HT-29 (cell line): ENCODE results near the gene B4GALT7. TPM values are rescaled to one million over a fixed set of nuclear protein-coding genes. Genes with fewer than 3 reads are reported as not detected.
"Not testable (repeated sequence)": the region's sequence is repeated elsewhere in the genome, so short reads cannot be mapped to it uniquely, and the experiment has no call there.

Experiments used
- DNase-seq: peaks from one replicate; pipeline ENCODE4 v3.0.0-alpha.2; 2015; ENCODE audit warnings: low spot score
- total RNA-seq: library from RNA; depleted of rRNA; stranded (reverse); fragments of >200 nt; shearing (Covaris generic); gene quantifications from 2 replicates; pipeline ENCODE4 v1.2.3, GENCODE V29; 2014; rRNA removed

Gene B4GALT7
- total RNA-seq, 1 experiment from 2014 or later, result 31.8 TPM

GRCh38 chr5:177608243-177609075 lies 8.5 kb downstream of the B4GALT7 start:
- DNase-seq, result no peak

- no peak for DNase-seq
Measured at GRCh38 chr5:177609076-177610059, 9.4 kb downstream of the B4GALT7 start.

GRCh38 chr5:177610131-177610769 lies 10.3 kb downstream of the B4GALT7 start:
- DNase-seq, result no peak

- DNase-seq, result no peak
Measured at GRCh38 chr5:177610770-177611445, 11.0 kb downstream of the B4GALT7 start.

DNA sequence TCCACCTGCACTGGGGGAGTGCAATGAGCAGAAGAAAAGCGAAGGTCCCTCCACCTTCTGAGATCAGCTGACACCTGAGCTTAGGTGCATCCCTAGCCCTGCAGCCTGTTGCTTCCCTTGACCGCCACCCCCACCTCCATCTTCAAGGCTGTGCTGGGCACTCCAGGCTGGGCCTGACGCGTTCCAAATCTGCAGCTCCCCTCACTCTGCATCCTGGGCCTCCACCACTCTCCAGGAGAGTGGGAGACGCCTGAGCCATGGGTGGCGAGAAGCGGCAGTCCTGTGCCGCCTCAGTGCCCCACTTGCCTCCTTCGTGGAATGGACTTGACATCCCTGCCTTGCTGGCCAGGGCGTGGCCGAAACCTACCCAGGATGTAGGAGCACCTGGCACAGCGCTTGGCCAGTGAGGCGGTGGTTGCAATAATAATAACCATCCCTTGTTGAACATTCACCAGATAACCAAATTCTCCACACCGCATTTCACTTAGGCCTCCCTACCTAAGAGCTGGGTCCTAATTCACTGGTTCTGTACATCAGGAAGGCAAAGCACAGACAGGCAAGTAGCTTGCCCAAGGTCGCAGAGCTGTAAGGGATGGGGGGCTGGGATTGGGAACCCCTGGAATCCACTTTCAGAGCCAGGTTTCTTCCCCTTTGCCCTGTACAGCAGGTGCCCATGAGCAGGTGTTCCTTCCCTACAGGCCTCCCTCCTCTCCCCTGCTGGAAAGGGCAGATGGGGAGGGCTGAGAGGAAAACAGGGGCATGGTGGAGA lies 11.7 kb downstream of the B4GALT7 start:
- no peak for DNase-seq

GRCh38 chr5:177612215-177612673 lies 12.3 kb downstream of the B4GALT7 start:
- no peak for DNase-seq

- no peak for DNase-seq
Measured at GRCh38 chr5:177620560-177620959, 20.6 kb downstream of the B4GALT7 start.

GRCh38 chr5:177624172-177624571 lies 24.2 kb downstream of the B4GALT7 start:
- not testable (repeated sequence) for DNase-seq

DNA sequence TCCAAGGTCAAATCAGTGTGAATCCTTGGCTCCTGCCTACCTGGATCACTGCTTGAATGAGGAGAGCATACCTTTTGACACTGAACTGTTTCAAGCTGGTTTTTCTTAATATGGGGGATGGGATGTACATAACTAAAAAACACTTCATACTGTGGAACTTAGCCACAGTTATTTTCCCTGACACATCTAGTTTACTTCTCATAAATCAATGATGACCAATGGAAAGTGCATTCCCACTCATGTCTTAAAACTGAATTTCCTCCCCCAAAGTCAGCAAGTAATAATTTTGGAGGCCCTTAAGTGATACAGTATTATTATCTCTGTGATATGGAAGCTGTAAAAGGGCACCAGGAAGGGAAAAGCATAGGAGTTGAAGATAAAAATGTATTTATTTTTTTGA lies 30.3 kb downstream of the B4GALT7 start:
- not testable (repeated sequence) for DNase-seq

- DNase-seq, result not testable (repeated sequence)
Measured at GRCh38 chr5:177634912-177635311, 35.0 kb downstream of the B4GALT7 start.

- DNase-seq, result not testable (repeated sequence)
Measured at GRCh38 chr5:177645462-177645861, 45.5 kb downstream of the B4GALT7 start.

GRCh38 chr5:177651235-177651634 lies 51.3 kb downstream of the B4GALT7 start:
- DNase-seq, result not testable (repeated sequence)

GRCh38 chr5:177657846-177658245 lies 57.9 kb downstream of the B4GALT7 start:
- DNase-seq, result not testable (repeated sequence)

GRCh38 chr5:177658542-177658941 lies 58.6 kb downstream of the B4GALT7 start:
- not testable (repeated sequence) for DNase-seq

Other genes starting within 250 kb of the B4GALT7 start
- gene LMAN2, start 248.5 kb upstream of the B4GALT7 start, total RNA-seq, result 234 and 262 TPM in 2 replicates
- 48.9 and 58.3 TPM in 2 replicates for gene RGS14, start 242.2 kb upstream of the B4GALT7 start, total RNA-seq
- not detected in 2 replicates for gene SLC34A1, start 215.7 kb upstream of the B4GALT7 start, total RNA-seq
- not detected in 2 replicates for gene PFN3, start 199.5 kb upstream of the B4GALT7 start, total RNA-seq
- gene F12, start 190.6 kb upstream of the B4GALT7 start, total RNA-seq, result 52.9 TPM in 2 replicates
- gene GRK6, start 173.5 kb upstream of the B4GALT7 start, total RNA-seq, result 87.7 and 94.2 TPM in 2 replicates
- 69.3 and 86.7 TPM in 2 replicates for gene PRR7, start 153.3 kb upstream of the B4GALT7 start, total RNA-seq
- gene DBN1, start 126.5 kb upstream of the B4GALT7 start, total RNA-seq, result 11.3 and 12.9 TPM in 2 replicates
- gene PDLIM7, start 102.5 kb upstream of the B4GALT7 start, total RNA-seq, result 32.2 and 34.7 TPM in 2 replicates
- gene DOK3, start 90.3 kb upstream of the B4GALT7 start, total RNA-seq, result 1.6 and 1.9 TPM in 2 replicates
- 240 and 269 TPM in 2 replicates for gene DDX41, start 83.2 kb upstream of the B4GALT7 start, total RNA-seq
- 32.8 and 61.4 TPM in 2 replicates for gene FAM193B, start 45.6 kb upstream of the B4GALT7 start, total RNA-seq
- gene TMED9, start 7.9 kb upstream of the B4GALT7 start, total RNA-seq, result 115 and 119 TPM in 2 replicates
- gene FAM153A, start 182.8 kb downstream of the B4GALT7 start, total RNA-seq, result not detected in 2 replicates